GM12872 (cell line): ENCODE data around the gene HPSE2.

Experiments used
- TF ChIP-seq, protein P1 (sequence below): IDR thresholded peaks from 3 replicates; pipeline ENCODE4 v1.5.1; 2011; ENCODE audit warnings: low read depth, mild to moderate bottlenecking, low read length, moderate library complexity; ENCODE audit not compliant: insufficient read depth

HPSE2 gene

DNA sequence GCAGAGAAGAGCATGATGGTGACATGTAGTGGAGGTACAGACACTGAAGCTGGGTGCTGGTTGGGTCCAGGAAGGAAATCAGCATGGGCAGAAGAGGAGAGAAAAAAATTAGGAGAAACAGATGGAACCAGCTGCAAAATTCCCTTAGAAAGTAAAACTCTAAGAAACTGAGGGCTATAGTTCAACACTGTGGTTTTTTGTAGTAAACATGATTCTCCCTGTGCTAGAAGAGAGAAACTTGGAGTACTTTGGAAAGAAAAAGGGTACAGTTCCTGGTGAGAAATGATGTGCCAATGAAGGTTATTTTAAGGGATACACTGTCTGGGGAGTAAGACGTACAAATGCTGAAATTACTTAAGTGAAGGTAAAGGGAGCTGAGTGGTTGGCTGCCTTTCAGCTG lies 607.4 kb downstream of the HPSE2 start:
- TF ChIP-seq, protein P1, sequence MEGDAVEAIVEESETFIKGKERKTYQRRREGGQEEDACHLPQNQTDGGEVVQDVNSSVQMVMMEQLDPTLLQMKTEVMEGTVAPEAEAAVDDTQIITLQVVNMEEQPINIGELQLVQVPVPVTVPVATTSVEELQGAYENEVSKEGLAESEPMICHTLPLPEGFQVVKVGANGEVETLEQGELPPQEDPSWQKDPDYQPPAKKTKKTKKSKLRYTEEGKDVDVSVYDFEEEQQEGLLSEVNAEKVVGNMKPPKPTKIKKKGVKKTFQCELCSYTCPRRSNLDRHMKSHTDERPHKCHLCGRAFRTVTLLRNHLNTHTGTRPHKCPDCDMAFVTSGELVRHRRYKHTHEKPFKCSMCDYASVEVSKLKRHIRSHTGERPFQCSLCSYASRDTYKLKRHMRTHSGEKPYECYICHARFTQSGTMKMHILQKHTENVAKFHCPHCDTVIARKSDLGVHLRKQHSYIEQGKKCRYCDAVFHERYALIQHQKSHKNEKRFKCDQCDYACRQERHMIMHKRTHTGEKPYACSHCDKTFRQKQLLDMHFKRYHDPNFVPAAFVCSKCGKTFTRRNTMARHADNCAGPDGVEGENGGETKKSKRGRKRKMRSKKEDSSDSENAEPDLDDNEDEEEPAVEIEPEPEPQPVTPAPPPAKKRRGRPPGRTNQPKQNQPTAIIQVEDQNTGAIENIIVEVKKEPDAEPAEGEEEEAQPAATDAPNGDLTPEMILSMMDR: no peak

DNA sequence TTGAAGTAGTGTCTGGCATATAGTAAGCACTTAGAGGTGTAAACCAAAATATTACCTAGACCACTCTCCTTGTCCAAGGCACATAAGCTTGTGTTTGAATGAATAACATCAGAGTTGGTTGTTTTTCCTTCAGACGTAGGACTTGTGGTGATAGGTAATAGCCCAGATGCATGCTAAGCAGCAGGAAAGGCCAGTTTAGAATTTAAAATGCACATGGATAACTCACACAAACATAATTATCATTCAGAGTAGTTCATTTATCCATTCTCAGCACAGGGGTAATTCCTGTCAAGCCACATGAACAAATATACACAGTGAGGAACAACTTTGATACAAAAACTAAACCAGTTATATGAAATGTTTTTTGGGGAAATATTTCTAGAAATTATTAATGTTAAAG lies 607.9 kb downstream of the HPSE2 start:
- TF ChIP-seq, protein P1: no peak

DNA sequence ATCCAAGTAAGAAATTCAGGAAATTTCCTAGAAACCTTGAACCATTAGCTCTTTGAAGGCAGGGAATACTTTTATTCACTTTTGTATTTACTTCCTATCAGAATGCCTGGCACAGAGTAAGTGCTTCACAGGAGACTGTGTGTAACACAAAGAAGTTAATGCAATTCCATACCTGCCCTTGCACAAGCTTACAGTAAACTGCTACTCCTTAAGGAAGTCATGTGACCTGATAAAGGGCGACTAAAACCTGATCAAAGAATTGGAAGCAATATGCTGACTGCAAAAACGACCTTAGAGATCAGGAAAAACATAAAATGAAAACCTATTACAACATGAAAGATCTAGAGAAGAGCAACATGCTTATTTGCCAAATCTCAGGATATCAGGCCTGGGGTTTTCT lies 610.7 kb downstream of the HPSE2 start:
- TF ChIP-seq, protein P1: no peak

DNA sequence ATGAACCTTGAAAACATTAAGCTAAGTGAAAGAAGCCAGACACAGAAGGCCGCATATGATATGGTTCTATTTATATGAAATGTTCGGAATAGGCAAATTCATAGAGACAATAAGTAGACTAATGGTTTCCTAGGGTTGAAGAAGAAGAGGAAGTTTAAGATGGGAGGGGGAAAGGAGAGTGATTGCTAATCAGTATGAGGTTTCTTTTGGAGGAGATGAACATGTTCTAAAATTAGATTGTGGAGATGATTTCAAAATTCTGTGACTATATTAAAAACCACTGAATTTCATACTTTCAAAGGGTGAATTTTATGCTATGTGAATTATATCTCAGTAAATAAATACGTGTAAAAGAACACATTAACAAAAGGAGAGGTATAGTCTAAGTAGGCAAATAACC lies 612.5 kb downstream of the HPSE2 start:
- TF ChIP-seq, protein P1: no peak

DNA sequence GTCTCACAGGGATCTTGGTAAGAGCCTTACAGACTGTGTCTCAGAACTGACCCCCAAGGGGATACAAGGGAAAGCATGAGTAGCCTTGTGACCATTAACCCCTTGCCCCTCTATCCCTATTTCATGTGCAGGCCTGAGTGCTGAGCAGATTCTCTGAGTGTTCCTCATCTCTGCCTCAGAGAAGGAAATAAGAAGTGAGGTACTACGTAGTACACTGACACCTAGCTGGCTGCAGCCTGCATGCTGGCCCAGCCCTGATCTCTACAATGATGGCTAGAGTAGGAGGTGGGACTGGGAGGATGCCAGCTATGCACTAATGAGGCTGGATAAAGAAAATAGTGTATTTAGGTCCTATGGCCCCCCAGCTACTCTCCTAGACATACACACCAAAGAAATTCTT lies 614.0 kb downstream of the HPSE2 start:
- TF ChIP-seq, protein P1: no peak

DNA sequence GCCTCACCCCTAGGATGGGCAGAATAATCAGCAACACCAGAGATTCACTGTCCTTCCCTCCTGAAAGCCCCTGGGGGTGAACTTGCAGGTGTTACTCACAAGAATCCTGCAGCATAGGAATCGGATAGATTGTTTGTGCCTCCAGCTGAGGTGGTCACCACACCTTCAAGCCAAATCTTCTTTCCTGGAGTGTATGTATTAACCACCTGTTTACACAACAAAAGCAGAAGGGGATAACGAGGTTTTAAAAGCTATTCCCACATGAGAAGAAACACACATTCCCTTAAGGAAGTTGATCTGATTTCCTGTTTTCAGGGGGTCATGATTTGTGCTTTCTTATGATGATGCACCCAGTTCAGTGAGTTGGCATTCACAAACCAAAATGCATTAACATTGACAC lies 615.1 kb downstream of the HPSE2 start:
- TF ChIP-seq, protein P1: no peak

DNA sequence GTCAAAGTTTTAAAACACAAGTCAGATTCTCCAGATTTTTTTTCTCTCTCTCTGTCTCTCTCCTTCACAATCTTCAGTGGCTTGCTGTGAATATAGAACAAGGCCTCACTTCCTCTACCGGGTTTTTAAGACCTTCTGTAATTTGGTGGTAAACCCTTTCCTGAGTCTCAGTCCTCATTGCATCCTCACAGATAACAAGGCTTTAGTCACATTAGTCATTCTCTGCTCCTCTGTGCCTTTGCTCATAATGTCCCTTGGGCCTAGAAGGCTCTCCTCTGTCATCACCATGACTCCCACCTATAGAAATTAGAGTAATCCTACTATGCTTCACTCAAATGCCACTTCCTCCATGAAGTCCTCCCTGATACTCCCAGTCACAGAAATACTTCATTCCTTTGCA lies 616.2 kb downstream of the HPSE2 start:
- TF ChIP-seq, protein P1: no peak
